Nucleus accumbens (tissue), 56 donors: ENCODE results near the gene FGFR3.
"Not testable (repeated sequence)": the region's sequence is repeated elsewhere in the genome, so short reads cannot be mapped to it uniquely, and the experiment has no call there.

ENCODE experiments used
- DNase-seq, 56 donors: peaks; one replicate each; lab custom pipeline; 2025; lab: John Stamatoyannopoulos, UW

Gene FGFR3

DNA sequence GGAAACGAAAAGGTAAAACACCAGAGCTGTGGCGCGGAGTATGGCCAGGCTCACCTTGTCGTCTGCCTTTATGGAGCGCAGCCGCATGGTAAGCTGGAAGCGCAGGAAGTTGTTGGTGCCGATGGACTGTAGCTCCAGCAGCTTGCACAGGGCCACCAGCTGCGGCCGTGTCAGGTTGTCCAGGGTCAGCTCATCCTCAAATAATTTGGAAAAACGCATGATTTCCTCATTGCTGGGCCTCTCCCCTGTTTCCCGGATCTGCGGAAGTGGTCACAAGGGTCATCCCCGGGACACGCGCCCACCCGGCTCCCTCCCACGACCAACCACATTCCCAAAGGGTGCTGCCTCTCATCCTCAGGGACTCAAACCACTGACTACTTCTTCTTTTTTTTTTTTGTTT, 39.6 kb downstream of the FGFR3 start:
- DNase-seq = no peak

DNA sequence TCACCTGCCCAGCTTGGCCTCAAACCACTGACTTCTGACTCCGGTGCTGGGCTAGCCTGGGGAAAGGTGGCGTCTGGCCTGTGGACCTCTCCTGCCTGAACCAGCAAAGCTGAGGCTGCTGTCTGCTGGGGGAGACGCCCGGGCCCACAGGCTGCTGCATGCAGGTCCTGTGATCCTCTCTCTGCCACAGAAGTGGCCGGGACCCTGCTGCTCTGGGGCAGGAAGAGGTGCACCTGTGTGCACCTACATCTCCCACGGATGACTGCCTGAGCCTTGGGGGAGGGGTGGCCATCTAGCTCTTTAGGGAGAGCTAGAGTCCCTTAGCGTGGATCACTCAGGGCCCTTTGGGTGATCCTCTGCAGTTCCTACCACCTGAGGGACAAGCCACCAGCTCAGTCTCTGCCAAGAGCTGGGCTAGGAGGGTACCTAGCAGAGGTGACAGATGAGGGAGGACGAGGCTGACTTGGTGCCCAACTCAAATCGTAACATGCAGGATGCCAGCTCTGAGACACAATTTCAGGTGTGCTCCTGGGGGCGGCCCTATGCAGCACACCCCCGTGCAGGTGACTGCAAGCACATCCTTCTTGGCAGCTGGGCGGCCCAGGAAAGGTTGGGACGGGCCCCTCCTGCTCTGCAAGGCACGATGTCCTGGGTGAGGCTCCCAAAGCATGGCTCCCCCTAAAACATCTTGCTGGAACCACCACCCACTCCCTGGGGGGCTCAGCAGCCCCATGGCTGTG, 40.4 kb downstream of the FGFR3 start:
- no peak for DNase-seq

DNA sequence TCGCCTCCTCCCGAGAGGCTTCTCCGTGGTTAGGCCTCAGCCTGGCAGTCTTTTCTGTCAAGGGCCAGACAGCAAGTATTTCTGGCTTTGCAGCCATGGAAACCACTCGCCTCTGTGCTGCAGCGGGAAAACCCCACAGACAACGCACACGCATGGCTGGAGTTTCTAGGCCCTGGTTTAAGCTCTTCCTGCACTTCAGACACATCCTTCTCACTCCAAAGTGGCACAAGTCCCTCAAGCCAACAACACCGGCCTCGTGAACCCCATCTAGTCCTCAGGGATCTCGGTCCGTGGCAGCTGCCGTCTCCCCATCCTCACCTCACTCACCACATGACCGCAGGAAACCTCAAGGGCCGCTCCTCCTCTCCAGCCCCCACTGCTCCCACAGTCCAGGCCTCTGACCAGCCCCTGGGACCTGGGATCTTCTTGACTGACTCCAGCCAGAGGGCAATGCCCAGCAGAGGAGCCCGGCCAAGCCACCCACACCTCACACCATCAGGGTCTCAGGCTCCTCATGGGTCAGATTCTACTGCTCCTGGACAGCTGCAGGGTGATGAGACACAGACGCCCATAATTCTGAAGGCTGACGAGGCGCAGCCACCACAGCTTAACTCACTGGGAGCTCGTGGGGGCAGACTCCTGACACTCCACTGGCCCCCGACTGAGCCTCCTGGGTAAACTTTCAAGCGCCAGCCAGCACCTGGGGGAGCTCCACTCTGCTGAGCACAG, 41.1 kb downstream of the FGFR3 start:
- no peak for DNase-seq

DNA sequence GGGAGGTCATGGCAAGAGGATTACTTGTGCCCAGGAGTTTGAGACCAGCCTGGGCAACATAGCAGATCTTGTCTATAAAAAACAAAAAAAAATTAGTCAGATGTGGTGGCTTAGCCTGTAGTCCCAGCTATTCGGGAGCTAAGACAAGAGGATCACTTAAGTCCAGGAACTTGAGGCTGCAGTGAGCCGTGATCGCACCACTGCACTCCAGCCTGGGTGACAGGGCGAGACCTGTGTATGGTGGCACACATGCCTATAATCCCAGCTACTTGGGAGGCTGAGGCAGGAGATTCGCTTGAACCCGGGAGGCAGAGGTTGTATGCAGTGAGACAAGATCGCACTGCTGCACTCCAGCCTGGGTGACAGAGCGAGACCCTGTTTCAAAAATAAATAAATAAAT, 42.7 kb downstream of the FGFR3 start:
- not testable (repeated sequence) for DNase-seq

DNA sequence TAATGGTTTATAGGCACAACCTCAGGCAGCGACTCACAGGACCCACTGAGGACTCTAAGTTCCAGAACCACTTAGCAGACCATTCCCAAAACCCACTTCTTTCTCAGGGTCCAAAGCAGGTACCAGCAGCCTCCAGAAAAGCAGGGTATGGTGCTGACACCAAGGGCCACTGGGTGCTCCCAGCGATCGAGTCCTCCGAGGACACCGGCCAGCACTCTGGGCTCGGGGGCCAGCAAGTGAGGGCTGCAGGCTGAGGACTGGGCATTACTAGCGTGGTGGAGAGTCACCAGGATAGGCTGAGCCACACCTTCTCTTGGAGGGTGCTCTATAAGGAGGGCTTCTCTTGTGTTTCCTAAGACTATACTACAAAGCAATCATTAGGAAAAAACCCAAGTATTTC, 43.6 kb downstream of the FGFR3 start:
- DNase-seq = no peak

DNA sequence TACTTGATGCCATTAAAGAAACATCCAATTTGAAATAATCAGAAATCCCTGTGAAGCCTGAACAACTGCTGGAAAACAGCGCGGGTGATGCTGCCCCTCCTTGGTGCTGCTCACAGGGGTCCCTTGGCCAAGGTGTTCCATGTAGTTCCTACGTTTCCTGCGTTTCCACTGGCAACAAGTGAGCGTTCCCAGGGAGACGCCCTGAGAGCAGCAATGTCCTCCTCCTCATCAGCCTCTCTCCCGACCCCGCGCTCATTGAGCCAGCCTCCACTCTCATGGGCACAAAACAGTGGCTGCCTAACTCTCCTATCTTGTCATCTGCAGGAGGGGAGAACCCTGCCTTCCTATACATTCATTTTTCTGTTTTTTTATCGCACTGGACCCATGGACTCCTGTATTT, 44.0 kb downstream of the FGFR3 start:
- DNase-seq = peak in 31 of 56 donors; percentile 10 to 86 (median 44)

DNA sequence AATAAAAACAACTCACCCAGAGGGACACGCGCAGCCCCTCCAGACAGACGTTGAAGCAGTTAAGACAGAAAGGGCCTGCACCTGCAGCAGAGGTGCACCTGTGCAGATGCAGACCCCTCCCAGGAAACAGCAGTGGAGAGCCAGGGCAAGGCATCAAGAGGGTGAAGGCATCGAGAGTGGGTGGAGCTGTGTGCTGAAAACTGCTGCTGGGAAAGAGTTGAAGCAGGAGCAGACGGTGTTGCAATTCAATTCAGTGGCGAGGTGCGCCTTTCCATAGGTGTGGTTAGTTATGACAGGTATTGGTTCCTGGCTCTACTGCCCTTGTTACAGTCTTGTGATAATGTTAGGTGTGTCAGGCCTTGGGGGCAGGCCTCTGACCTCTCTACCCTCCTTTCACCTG, 46.2 kb downstream of the FGFR3 start:
- peak in 5 of 56 donors; percentile 9 to 37 (median 12) for DNase-seq

DNA sequence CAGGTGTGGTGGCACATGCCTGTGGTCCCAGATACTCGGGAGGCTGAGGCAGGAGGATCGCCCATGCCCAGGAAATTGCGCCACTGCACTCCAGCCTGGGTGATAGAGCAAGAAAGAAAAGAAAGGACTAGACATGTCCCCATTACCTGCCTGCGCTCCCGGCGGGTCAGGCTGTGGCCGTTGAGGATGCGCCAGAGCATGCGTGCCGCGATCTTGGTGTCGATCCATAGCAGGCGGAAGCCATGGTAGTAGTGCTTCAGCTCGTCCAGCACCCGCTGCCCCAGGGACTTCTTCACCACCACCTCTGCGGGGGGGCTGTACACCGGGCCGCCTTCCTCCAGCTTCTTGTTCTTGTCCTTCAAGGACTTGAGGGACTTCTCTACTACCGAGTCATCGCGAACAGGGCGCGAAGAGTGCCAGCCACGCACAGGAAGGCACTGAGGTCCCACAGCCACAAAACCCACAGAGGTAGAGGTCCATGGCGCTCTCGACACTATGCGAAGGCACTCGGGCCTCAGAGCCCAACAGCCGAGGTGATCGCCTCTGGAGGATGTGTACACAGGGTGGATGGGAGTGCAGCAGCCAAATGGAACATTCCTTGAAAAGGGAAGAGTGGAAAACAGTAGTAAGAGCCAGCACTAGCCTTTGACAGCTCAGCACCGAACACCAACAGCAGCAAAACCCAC, 48.3 kb downstream of the FGFR3 start:
- no peak for DNase-seq

DNA sequence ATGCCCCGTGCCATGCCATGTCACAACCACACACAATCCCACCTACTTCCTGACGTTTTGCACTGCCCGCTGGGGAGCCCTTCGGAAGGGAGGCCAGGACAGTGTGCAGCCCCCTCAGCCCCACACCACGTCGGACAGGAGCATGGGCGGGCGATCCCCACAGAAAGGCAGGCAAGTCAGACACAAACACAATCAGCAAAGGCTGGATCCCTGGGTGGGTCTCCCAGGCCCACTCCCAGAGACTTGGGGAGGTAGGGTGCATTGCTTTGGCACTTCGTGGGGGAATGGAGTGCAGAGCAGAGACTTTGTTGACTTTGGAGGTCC, 48.8 kb downstream of the FGFR3 start:
- DNase-seq = no peak

DNA sequence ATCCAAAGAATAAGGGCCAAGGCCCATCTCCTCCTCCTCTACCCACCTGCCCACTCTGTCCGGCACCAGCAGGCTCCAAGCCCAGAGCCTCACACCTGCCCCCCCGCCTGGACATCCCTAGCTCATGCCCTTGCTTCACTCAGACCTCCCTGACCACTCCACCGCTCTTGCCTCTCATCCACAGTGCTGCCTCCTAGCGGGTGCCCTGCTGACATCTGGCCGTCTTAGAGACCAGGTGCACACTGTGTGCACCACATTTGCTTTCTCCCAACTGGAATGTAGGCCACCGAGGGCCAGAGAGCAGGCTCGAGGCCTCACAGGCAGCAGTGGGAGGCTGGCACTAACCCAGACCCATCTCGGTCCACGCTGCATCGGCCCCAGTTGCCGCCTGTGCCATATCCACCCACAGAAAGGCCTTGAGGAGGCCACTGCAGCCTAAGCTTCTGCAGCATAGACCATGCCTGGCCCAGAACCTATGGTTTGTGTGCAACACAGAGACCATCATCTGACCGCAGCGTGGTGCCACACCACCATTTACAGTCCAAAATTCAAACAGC, 49.3 kb downstream of the FGFR3 start:
- no peak for DNase-seq

DNA sequence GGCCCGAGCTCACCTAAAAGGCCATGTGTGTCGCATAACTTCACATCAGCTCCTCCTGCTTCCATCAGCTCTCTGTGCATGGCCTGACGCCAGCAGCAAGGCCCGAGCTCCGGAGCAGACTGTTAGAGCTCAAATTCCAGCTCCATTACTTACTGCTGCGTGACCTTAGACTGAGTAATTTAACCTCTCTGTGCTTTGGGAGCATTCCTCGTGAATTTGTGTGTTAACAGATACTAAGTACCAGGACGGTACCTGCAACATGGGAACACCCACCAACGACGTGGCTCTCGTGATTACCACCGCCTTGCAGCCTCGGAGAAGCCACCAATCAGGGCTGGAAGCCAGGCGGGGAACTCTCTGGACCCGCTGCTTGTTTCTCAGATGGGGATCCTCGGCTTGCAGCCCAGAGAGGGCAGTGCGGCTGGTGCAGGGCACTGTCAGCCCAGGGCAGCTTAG, 49.9 kb downstream of the FGFR3 start:
- no peak for DNase-seq

DNA sequence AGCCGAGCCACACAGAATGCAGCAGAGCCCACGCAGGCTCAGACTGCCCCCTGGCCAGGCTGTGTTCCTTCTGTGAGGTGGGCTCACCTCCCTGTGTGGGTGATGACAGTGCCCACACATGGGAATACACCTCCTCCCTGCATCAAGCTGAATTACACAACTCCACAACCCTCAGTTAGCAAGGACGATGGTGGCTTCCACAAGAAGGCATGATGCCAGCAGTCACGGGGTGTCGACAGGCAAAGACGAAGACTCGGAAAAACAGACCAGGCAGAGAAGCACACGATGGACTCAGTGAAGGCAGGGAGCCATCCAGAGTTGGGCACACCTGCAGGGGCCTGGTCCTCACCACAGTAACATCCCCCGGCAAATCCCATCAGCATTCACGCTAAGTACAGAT, 50.8 kb downstream of the FGFR3 start:
- DNase-seq = peak in 14 of 56 donors; percentile 7 to 36 (median 19)

DNA sequence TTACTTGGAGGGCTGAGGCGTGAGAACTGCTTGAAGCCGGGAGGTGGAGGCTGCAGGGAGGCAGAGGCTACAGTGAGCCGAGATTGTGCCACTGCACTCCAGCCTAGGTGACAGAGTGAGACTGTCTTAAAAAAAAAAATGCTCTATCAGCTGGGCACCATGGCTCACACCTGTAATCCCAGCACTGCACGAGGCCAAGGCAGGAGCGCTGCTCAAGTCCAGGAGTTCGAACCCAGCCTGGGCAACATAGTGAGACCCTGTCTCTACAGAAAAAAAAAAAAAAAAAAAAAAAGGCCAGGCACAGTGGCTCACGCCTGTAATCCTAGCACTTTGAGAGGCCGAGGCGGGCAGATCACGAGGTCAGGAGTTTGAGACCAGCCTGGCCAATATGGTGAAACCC, 51.5 kb downstream of the FGFR3 start:
- not testable (repeated sequence) for DNase-seq

DNA sequence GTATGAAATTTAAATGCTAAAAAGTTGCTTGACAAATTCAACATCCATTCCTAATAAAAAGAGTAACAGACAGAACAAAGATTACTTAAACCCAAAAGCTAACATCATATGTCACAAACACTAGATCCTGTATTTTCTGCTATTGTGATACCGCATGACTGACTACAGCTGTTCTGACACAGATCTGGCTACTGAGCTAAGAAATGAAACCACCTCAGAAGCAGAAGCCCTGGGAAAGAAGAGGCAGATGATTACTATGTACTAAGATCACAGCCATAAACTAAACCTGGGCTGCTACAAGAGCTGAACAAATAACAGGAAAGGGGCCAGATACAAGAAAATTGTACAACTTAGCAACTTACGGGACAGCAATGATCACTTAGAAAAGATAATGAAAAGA, 53.5 kb downstream of the FGFR3 start:
- no peak for DNase-seq

DNA sequence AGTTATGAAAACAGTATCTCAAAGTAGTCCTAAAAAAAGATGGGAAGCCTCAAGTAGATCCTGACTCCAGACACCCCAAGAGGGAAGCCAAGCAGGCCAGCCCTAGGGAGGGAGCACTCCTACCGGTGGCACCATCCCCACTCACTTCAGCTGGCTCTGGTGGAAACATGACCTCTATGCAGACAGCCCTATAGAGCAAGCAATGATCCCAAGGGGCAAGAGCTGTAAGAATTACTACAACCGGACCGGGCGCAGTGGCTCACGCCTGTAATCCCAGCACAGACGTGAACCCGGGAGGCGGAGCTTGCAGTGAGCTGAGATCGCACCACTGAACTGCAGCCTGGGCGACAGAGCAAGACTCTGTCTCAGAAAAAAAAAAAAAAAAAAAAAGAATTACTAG, 57.2 kb downstream of the FGFR3 start:
- DNase-seq = no peak

DNA sequence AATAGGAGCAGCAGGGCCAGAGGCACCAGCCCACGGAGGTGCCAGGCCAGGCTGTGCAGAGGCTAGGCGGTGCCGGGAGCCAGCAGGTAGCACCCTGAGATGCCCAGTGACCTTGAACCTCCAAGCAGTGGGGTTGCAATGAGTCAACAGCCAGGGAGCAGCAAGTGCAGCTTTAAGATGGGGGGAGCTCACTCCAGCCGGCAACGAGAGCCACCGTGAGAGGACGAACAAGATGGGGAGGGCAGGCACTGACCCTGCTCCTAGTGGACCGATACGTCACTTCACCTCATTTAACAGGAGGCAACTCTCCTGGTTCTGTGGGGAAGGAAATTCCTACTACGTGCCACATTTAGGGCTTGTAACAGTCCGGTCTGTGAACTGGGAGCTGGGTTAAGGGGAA, 58.1 kb downstream of the FGFR3 start:
- DNase-seq = no peak

DNA sequence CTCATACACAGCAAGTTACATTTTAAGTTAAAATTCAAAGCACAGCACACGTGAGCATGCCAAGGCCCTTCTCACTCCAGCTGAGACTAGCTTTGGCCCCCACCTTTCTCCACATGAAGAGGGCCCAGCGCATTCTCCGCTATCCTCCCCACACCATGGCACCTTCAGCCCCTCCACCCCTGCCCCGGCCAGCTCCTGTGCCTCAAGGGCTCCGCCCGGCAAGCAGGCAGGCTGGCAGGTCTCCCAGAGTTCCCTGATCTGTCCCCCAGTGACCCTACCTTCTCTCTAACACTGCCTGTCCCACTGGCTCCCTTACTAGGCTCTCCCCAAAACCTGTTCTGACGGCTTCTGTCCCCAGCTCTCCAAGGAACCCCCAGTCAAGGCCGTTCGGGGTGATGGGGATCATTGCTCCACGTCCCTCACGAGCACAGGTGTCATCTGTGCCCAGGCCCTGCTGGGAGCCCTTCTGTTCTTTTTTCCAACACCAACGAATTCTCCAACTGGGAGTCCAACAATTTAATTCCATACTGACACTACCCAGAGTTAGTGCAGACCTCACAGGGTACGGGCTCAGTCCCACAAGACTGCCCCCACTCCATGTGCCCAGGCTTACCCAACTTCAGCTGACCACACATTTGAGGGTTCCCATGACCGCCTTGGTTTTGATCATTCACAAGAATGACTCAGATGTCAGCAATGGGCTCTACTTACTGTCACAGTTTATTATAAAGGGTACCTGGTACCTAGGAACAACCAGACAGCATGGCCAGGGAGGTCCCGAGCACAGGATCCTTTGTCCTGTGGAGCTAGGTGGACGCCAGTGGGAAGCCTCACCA, 58.7 kb downstream of the FGFR3 start:
- no peak for DNase-seq

DNA sequence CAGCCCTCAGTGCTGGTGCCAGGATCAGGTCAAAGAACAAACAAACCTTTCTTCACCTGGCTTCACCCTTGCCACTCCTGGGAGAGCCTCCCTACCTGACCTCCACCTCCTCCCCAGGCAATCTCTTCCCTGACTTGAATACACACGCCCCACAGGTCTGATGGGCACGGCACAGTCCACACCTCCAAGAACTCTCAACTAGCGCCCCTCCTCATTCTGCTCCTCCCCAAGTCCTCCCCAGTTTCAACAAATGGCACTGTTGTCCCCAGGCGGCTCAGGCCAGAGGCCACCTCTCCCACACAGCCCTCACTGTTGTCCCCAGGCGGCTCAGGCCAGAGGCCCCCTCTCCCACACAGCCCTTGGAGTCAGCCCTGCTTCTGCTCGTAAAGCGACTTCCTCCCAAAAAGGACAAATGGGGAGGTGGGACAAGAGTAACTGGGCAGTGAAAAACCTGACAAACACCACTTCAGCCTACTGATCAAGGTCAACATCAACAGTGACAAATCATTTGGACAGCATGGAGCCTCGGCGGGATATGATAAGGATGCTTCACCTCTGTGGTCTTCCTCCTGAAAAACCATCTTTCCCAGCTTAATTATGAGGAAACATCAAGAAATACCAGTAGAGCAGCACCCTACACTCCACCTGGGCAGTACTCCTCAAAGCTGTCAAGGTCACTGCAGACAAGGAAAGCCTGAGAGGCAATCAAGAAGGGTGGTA, 60.0 kb downstream of the FGFR3 start:
- DNase-seq = no peak

DNA sequence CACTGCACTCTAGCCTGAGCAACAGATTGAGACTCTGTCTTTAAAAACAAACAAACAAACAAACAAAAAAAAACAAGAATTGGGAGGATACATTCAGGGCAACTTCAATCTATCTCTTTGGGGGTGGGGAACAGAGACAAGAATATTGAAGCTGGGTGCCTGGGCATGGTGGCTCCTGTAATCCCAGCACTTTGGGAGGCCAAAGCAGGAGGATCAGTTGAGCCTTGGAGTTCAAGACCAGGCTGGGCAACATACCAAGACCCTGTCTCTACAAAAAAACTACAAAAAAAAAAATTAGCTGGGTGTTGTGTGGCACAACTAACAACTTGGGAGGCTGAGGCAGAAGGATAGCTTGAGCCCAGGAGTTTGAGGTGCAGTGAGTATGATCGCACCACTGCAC, 61.7 kb downstream of the FGFR3 start:
- DNase-seq = no peak
